Measurements from ENCODE around the gene CEP128.

CEP128 gene

GRCh38 chr14:80678436-80678835 is 263.1 kb downstream of the CEP128 start:
- no peak for DNase-seq (ENCODE audit: low read depth in 3 of 3)

- DNase-seq (ENCODE audit: low read depth in 3 of 3), result no peak
Observed at GRCh38 chr14:80669426-80669825, 272.1 kb downstream of the CEP128 start.

GRCh38 chr14:80664576-80664975 is 277.0 kb downstream of the CEP128 start:
- no peak for DNase-seq (ENCODE audit: low read depth in 3 of 3)

- no peak for DNase-seq (ENCODE audit: low read depth in 3 of 3)
Observed at GRCh38 chr14:80663541-80663940, 278.0 kb downstream of the CEP128 start.

GRCh38 chr14:80659783-80660182 is 281.8 kb downstream of the CEP128 start:
- no peak for DNase-seq (ENCODE audit: low read depth in 3 of 3)

GRCh38 chr14:80658733-80659132 is 282.8 kb downstream of the CEP128 start:
- no peak for DNase-seq (ENCODE audit: low read depth in 3 of 3)

- no peak for DNase-seq (ENCODE audit: low read depth in 3 of 3)
Observed at GRCh38 chr14:80658155-80658554, 283.4 kb downstream of the CEP128 start.

- no peak for DNase-seq (ENCODE audit: low read depth in 3 of 3)
Observed at GRCh38 chr14:80653956-80654355, 287.6 kb downstream of the CEP128 start.

GRCh38 chr14:80645667-80646413 is 295.7 kb downstream of the CEP128 start:
- DNase-seq (ENCODE audit: low read depth in 3 of 3), result no peak

GRCh38 chr14:80644826-80645225 is 296.7 kb downstream of the CEP128 start:
- DNase-seq (ENCODE audit: low read depth in 3 of 3), result no peak

- no peak for DNase-seq (ENCODE audit: low read depth in 3 of 3)
Observed at GRCh38 chr14:80638620-80639515, 302.7 kb downstream of the CEP128 start.

GRCh38 chr14:80637756-80638619 is 303.6 kb downstream of the CEP128 start:
- no peak for DNase-seq (ENCODE audit: low read depth in 3 of 3)

GRCh38 chr14:80636071-80636470 is 305.5 kb downstream of the CEP128 start:
- DNase-seq (ENCODE audit: low read depth in 3 of 3), result no peak

- no peak for DNase-seq (ENCODE audit: low read depth in 3 of 3)
Observed at GRCh38 chr14:80634106-80634758, 307.3 kb downstream of the CEP128 start.

GRCh38 chr14:80629606-80630005 is 311.9 kb downstream of the CEP128 start:
- no peak for DNase-seq (ENCODE audit: low read depth in 3 of 3)

GRCh38 chr14:80628547-80628946 is 313.0 kb downstream of the CEP128 start:
- DNase-seq (ENCODE audit: low read depth in 3 of 3), result no peak

GRCh38 chr14:80627745-80628144 is 313.8 kb downstream of the CEP128 start:
- no peak for DNase-seq (ENCODE audit: low read depth in 3 of 3)

- no peak for DNase-seq (ENCODE audit: low read depth in 3 of 3)
Observed at GRCh38 chr14:80624581-80624980, 317.0 kb downstream of the CEP128 start.

GRCh38 chr14:80621701-80622100 is 319.8 kb downstream of the CEP128 start:
- no peak for DNase-seq (ENCODE audit: low read depth in 3 of 3)

GRCh38 chr14:80620434-80620833 is 321.1 kb downstream of the CEP128 start:
- no peak for DNase-seq (ENCODE audit: low read depth in 3 of 3)

GRCh38 chr14:80618751-80619329 is 322.7 kb downstream of the CEP128 start:
- DNase-seq (ENCODE audit: low read depth in 3 of 3), result no peak
